Measurements from ENCODE around the gene COG4.

The COG4 gene

GRCh38 chr16:70523743-70524398, 517 bp upstream of the COG4 start, which contains the start of gene SF3B3:
TSS of gene SF3B3 (plus strand) at chr16:70523816. CDS start at chr16:70526657, 2,841 bp downstream.
- no peak for FAIRE-seq
- DNase-seq (ENCODE audit: insufficient read length), result peak; percentile 47
- TF ChIP-seq POLR2A (IDR thresholded peaks at IDR 0.05; ENCODE audit: low read depth, low read length) (peak; percentile 93), POLR2AphosphoS5 (IDR thresholded peaks at IDR 0.05; ENCODE audit: low read depth, low read length) (peak; percentile 88), TAF1 (IDR thresholded peaks at IDR 0.05; ENCODE audit: borderline replicate concordance, low read depth, low read length) (peak; percentile 99)

- peak; percentile 38 for FAIRE-seq
Measured at GRCh38 chr16:70522216-70523075, 908 bp downstream of the COG4 start.

DNA sequence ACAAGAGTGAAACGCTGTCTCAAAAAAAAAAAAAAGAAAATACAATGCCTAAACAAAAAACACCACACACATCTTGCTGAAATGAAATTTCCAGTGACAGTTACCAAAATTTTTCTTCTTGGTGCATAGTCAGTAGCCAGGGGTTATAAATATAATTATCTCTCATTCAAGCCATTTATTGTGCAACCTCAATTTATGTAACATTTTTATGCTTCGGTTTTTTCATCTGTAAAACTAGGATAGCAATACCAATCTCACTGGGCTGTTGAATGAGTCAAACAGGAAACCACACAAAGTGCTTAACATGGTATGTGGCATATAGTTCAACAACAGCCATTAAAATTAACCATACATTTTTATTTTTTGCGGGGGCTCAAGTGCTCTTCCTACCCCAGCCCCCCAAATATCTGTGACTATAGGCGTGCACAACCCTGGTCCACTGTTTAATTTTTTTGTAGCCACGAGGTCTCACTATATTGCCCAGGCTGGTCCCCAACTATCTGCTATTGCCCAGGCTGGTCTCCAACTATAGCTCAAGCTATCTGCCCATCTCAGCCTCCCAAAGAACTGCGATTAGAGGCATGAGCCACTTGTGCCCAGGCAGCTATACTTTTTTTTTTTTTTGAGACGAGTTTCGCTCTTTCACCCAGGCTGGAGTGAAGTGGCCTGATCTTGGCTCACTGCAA, 2.6 kb downstream of the COG4 start:
- DNase-seq (ENCODE audit: insufficient read length) (no peak), FAIRE-seq (peak; percentile 5)
- TF ChIP-seq POLR2AphosphoS5 (IDR thresholded peaks at IDR 0.05; ENCODE audit: low read depth, low read length) (no peak), TAF1 (IDR thresholded peaks at IDR 0.05; ENCODE audit: borderline replicate concordance, low read depth, low read length) (no peak), POLR2A (IDR thresholded peaks at IDR 0.05; ENCODE audit: low read depth, low read length) (no peak)

More at GRCh38 chr16:70522216-70523075, 908 bp downstream of the COG4 start:
- TF ChIP-seq POLR2AphosphoS5 (IDR thresholded peaks at IDR 0.05; ENCODE audit: low read depth, low read length), result no peak
- TF ChIP-seq POLR2A (IDR thresholded peaks at IDR 0.05; ENCODE audit: low read depth, low read length), result no peak
- TF ChIP-seq TAF1 (IDR thresholded peaks at IDR 0.05; ENCODE audit: borderline replicate concordance, low read depth, low read length), result no peak
- no peak for DNase-seq (ENCODE audit: insufficient read length)

GRCh38 chr16:70512456-70512855, 10.9 kb downstream of the COG4 start:
- DNase-seq (ENCODE audit: insufficient read length), result no peak
- FAIRE-seq, result no peak
- TF ChIP-seq POLR2AphosphoS5 (IDR thresholded peaks at IDR 0.05; ENCODE audit: low read depth, low read length) (no peak), POLR2A (IDR thresholded peaks at IDR 0.05; ENCODE audit: low read depth, low read length) (no peak), TAF1 (IDR thresholded peaks at IDR 0.05; ENCODE audit: borderline replicate concordance, low read depth, low read length) (no peak)

- TF ChIP-seq TAF1 (IDR thresholded peaks at IDR 0.05; ENCODE audit: borderline replicate concordance, low read depth, low read length), result no peak
- TF ChIP-seq POLR2A (IDR thresholded peaks at IDR 0.05; ENCODE audit: low read depth, low read length), result no peak
- TF ChIP-seq POLR2AphosphoS5 (IDR thresholded peaks at IDR 0.05; ENCODE audit: low read depth, low read length), result no peak
- no peak for FAIRE-seq
- no peak for DNase-seq (ENCODE audit: insufficient read length)
Measured at GRCh38 chr16:70511833-70512232, 11.5 kb downstream of the COG4 start.

DNA sequence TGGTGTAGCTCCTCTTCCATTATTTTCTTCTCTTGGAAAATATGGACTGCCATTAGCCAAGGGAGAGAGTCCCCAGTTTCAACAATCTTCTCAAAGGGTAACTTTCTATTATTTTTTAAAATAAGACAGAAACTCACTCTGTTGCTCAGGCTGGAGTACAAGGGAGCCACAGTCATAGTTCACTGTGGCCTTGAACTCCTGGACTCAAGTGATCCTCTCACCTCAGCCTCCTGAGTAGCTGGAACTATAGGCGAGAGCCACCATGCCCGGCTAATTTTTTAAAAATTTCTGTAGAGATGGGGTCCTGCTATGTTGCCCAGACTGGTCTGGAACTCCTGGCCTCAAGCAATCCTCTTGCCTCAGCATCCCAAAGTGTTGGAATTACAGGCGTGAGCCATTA, 13.1 kb downstream of the COG4 start:
- DNase-seq (ENCODE audit: insufficient read length), result no peak
- FAIRE-seq, result no peak
- TF ChIP-seq POLR2A (IDR thresholded peaks at IDR 0.05; ENCODE audit: low read depth, low read length) (no peak), POLR2AphosphoS5 (IDR thresholded peaks at IDR 0.05; ENCODE audit: low read depth, low read length) (no peak), TAF1 (IDR thresholded peaks at IDR 0.05; ENCODE audit: borderline replicate concordance, low read depth, low read length) (no peak)

GRCh38 chr16:70508752-70509151, 14.6 kb downstream of the COG4 start:
- DNase-seq (ENCODE audit: insufficient read length) (no peak), FAIRE-seq (no peak)
- TF ChIP-seq TAF1 (IDR thresholded peaks at IDR 0.05; ENCODE audit: borderline replicate concordance, low read depth, low read length) (no peak), POLR2A (IDR thresholded peaks at IDR 0.05; ENCODE audit: low read depth, low read length) (no peak), POLR2AphosphoS5 (IDR thresholded peaks at IDR 0.05; ENCODE audit: low read depth, low read length) (no peak)

- DNase-seq (ENCODE audit: insufficient read length) (no peak), FAIRE-seq (no peak)
- no peak for TF ChIP-seq POLR2AphosphoS5 (IDR thresholded peaks at IDR 0.05; ENCODE audit: low read depth, low read length)
- TF ChIP-seq POLR2A (IDR thresholded peaks at IDR 0.05; ENCODE audit: low read depth, low read length), result no peak
- no peak for TF ChIP-seq TAF1 (IDR thresholded peaks at IDR 0.05; ENCODE audit: borderline replicate concordance, low read depth, low read length)
Measured at GRCh38 chr16:70496513-70496912, 26.8 kb downstream of the COG4 start.

DNA sequence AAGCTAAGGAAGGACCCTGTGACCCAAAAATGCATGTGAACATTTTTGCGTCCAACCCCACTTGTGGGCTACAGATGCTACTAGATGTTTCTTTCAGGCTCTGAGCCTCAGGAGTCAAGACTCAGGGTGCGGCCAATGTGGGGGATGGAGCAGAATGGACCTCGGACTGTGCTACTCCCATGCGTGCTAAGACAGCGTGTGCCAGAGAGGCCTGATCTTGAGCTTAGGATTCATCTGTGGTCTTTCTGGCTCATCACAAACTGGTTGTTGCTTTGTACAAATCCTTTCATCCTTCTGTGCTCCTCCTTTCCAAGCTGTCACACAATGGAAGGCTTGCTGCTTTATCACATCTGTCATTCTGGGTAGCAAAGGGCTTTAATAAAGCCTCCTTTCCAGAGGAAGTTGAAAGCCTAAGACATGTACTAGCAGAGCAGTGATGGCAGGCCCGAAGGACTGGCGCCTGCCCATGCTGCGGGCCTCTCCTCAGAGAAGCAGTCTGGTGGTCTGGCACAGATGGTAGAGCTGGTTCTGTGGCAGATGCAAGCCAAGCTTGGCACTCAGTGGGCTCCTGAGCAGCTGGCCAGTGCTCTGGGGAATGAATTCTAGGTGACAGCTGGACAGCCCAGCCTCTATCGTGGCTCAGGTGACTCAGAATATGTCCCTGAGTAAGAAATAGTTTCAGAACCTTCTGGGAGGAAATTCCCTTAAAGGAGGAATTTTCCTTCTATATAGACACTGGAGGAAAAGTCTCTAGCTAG, 27.8 kb downstream of the COG4 start:
- DNase-seq (ENCODE audit: insufficient read length) (no peak), FAIRE-seq (no peak)
- no peak for TF ChIP-seq POLR2AphosphoS5 (IDR thresholded peaks at IDR 0.05; ENCODE audit: low read depth, low read length)
- no peak for TF ChIP-seq POLR2A (IDR thresholded peaks at IDR 0.05; ENCODE audit: low read depth, low read length)
- no peak for TF ChIP-seq TAF1 (IDR thresholded peaks at IDR 0.05; ENCODE audit: borderline replicate concordance, low read depth, low read length)

DNA sequence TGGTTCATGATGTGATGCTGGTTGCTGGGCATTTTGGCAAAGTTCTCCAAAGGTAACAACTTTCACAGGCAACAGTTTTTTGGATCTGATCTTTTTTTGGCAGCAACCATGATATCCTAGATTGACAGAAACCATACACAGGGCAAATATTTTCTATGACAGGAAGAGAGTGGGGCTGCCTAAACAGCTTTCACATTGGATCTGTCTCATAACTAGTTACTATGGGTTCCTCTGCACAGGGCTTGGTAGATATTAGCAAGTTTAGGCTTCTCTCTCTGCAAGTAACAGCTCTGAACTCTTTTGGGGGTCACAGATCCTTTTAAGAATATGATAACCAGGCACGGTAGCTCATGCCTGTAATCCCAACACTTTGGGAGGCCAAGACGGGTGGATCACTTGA, 28.6 kb downstream of the COG4 start:
- TF ChIP-seq POLR2AphosphoS5 (IDR thresholded peaks at IDR 0.05; ENCODE audit: low read depth, low read length) (no peak), TAF1 (IDR thresholded peaks at IDR 0.05; ENCODE audit: borderline replicate concordance, low read depth, low read length) (no peak), POLR2A (IDR thresholded peaks at IDR 0.05; ENCODE audit: low read depth, low read length) (no peak)
- FAIRE-seq (no peak), DNase-seq (ENCODE audit: insufficient read length) (no peak)
